Activated naive CD4-positive, alpha-beta T cell treated with anti-CD3 and anti-CD28 coated beads, Interleukin-2, amount 50 U/mL, for 16 hours (primary cell): ENCODE results near the gene PCNX2.

ENCODE experiments used
- DNase-seq: peaks from one replicate; pipeline ENCODE4 v3.0.0-alpha.2; 2020

Gene PCNX2

GRCh38 chr1:233295237-233295974, at the start of gene PCNX2:
TSS of gene PCNX2 (minus strand) at chr1:233295725. CDS start at chr1:233295478, 247 bp downstream.
- DNase-seq, result peak; percentile 74

- DNase-seq, result no peak
Observed at GRCh38 chr1:233343262-233343661, 47.7 kb upstream of the PCNX2 start.

- DNase-seq, result no peak
Observed at GRCh38 chr1:233342086-233342485, 46.6 kb upstream of the PCNX2 start.

- no peak for DNase-seq
Observed at GRCh38 chr1:233340966-233341516, 45.5 kb upstream of the PCNX2 start.

GRCh38 chr1:233340031-233340555, 44.6 kb upstream of the PCNX2 start:
- no peak for DNase-seq

- DNase-seq, result no peak
Observed at GRCh38 chr1:233338102-233338501, 42.6 kb upstream of the PCNX2 start.

- no peak for DNase-seq
Observed at GRCh38 chr1:233337505-233337904, 42.0 kb upstream of the PCNX2 start.

GRCh38 chr1:233336554-233337456, 41.3 kb upstream of the PCNX2 start:
- DNase-seq, result no peak

- DNase-seq, result no peak
Observed at GRCh38 chr1:233334092-233334491, 38.6 kb upstream of the PCNX2 start.

GRCh38 chr1:233333086-233333485, 37.6 kb upstream of the PCNX2 start:
- DNase-seq, result no peak

GRCh38 chr1:233331676-233332519, 36.4 kb upstream of the PCNX2 start:
- no peak for DNase-seq

- DNase-seq, result peak; percentile 39
Observed at GRCh38 chr1:233328142-233328921, 32.8 kb upstream of the PCNX2 start.

GRCh38 chr1:233327651-233328141, 32.2 kb upstream of the PCNX2 start, which contains the start of gene MAP3K21:
TSS of gene MAP3K21 (plus strand) at chr1:233327724. CDS start at chr1:233328029, 305 bp downstream.
- DNase-seq, result no peak

- peak; percentile 84 for DNase-seq
Observed at GRCh38 chr1:233326811-233327650, 31.5 kb upstream of the PCNX2 start.

GRCh38 chr1:233326319-233326718, 30.8 kb upstream of the PCNX2 start:
- DNase-seq, result no peak

GRCh38 chr1:233323718-233324117, 28.2 kb upstream of the PCNX2 start:
- no peak for DNase-seq

- DNase-seq, result no peak
Observed at GRCh38 chr1:233320023-233320422, 24.5 kb upstream of the PCNX2 start.

- no peak for DNase-seq
Observed at GRCh38 chr1:233319272-233319671, 23.7 kb upstream of the PCNX2 start.

- DNase-seq, result no peak
Observed at GRCh38 chr1:233316473-233316872, 20.9 kb upstream of the PCNX2 start.

- no peak for DNase-seq
Observed at GRCh38 chr1:233315718-233316301, 20.3 kb upstream of the PCNX2 start.
